ENCODE data around the gene ICAM4. TPM values are rescaled to one million over a fixed set of nuclear protein-coding genes. Genes with fewer than 3 reads are reported as not detected.
"Not testable (repeated sequence)": the region's sequence is repeated elsewhere in the genome, so short reads cannot be mapped to it uniquely, and the experiment has no call there.

ICAM4 gene
- total RNA-seq, 4 donors from 2014 or later, result 0.47 TPM; not detected in 3

- TF ChIP-seq EP300 (IDR thresholded peaks at IDR 0.05), result no peak
- TF ChIP-seq POLR2AphosphoS5 (IDR thresholded peaks at IDR 0.05), result no peak
- TF ChIP-seq POLR2A (IDR thresholded peaks at IDR 0.05), result no peak
- no peak for TF ChIP-seq CTCF (IDR thresholded peaks at IDR 0.05)
- H3K36me3 ChIP-seq, result peaks cover 0 to 39% of the 10 kb centered on the region in 2 donors
- H3K27ac ChIP-seq, result no peak overlapping the region
Measured at GRCh38 chr19:10279737-10280442, 6.9 kb upstream of the ICAM4 start.

GRCh38 chr19:10282043-10282442 lies 4.7 kb upstream of the ICAM4 start:
- not testable (repeated sequence) for H3K9me3 ChIP-seq, H3K4me3 ChIP-seq, H3K4me1 ChIP-seq, ATAC-seq, H3K27ac ChIP-seq
- Histone ChIP-seq H3K36me3 (peaks cover 0 to 40% of the 10 kb centered on the region in 2 donors), H3K27me3 (peaks cover 52% of the 10 kb centered on the region)
- WGBS, 2 donors (ENCODE audit: low coverage in 1 of 2), result 83 to 91% methylated on average over 4 to 5 of the region's 5 CpGs

More at GRCh38 chr19:10279737-10280442, 6.9 kb upstream of the ICAM4 start:
- no peaks in the 10 kb centered on the region for H3K9me3 ChIP-seq
- peaks cover 36% of the 10 kb centered on the region for H3K27me3 ChIP-seq
- no peak for ATAC-seq
- WGBS, 2 donors (ENCODE audit: low coverage in 1 of 2), result 70 to 71% methylated on average over 1 to 5 of the region's 5 CpGs
- H3K4me1 ChIP-seq, result no peaks in the 10 kb centered on the region
- H3K4me3 ChIP-seq, result no peak overlapping the region

- Histone ChIP-seq H3K9me3 (no peaks in the 10 kb centered on the region), H3K36me3 (peaks cover 0 to 33% of the 10 kb centered on the region in 2 donors), H3K4me3 (no peak overlapping the region), H3K27me3 (peaks cover 66% of the 10 kb centered on the region), H3K4me1 (peaks cover 0 to 18% (median 6%) of the 10 kb centered on the region in 3 donors), H3K27ac (no peak overlapping the region)
- ATAC-seq, result no peak
- 81% methylated on average over 4 of the region's 23 CpGs; no CpG with 5 or more reads in 1 of the 2 donors for WGBS, 2 donors (ENCODE audit: low coverage in 1 of 2)
- TF ChIP-seq EP300 (IDR thresholded peaks at IDR 0.05), result no peak
- TF ChIP-seq POLR2AphosphoS5 (IDR thresholded peaks at IDR 0.05), result no peak
- no peak for TF ChIP-seq CTCF (IDR thresholded peaks at IDR 0.05)
- no peak for TF ChIP-seq POLR2A (IDR thresholded peaks at IDR 0.05)
Measured at GRCh38 chr19:10283301-10284064, 3.3 kb upstream of the ICAM4 start.

GRCh38 chr19:10284065-10284959 lies 2.4 kb upstream of the ICAM4 start:
- Histone ChIP-seq H3K27ac (no peak overlapping the region), H3K36me3 (peaks cover 0 to 27% of the 10 kb centered on the region in 2 donors), H3K4me1 (peaks cover 0 to 27% (median 13%) of the 10 kb centered on the region in 3 donors), H3K27me3 (peaks cover 67% of the 10 kb centered on the region), H3K4me3 (no peak overlapping the region), H3K9me3 (no peaks in the 10 kb centered on the region)
- no peak for ATAC-seq
- TF ChIP-seq POLR2AphosphoS5 (IDR thresholded peaks at IDR 0.05) (no peak), POLR2A (IDR thresholded peaks at IDR 0.05) (no peak), CTCF (IDR thresholded peaks at IDR 0.05) (no peak), EP300 (IDR thresholded peaks at IDR 0.05) (no peak)
- 89 to 100% methylated on average over 2 to 7 of the region's 34 CpGs for whole genome bisulfite sequencing, 2 donors (ENCODE audit: low coverage in 1 of 2)

- no peaks in the 10 kb centered on the region for H3K9me3 ChIP-seq
- TF ChIP-seq EP300 (IDR thresholded peaks at IDR 0.05) (no peak), POLR2AphosphoS5 (IDR thresholded peaks at IDR 0.05) (no peak), POLR2A (IDR thresholded peaks at IDR 0.05) (no peak), CTCF (IDR thresholded peaks at IDR 0.05) (no peak)
- no peak for ATAC-seq
- H3K27ac ChIP-seq, result no peak overlapping the region
- peaks cover 0 to 26% of the 10 kb centered on the region in 2 donors for H3K36me3 ChIP-seq
- no peak overlapping the region for H3K4me3 ChIP-seq
- 90% methylated on average over 6 to 10 of the region's 13 CpGs for WGBS, 2 donors (ENCODE audit: low coverage in 1 of 2)
- H3K27me3 ChIP-seq, result peaks cover 67% of the 10 kb centered on the region
- H3K4me1 ChIP-seq, result peaks cover 0 to 33% (median 19%) of the 10 kb centered on the region in 3 donors
Measured at GRCh38 chr19:10284960-10285278, 1.8 kb upstream of the ICAM4 start.
